Lower leg skin (tissue), 3 donors: ENCODE results near the gene NHERF1.

Experiments used
- POLR2A ChIP-seq, 2 donors: fragments of 450-650 bp; IDR thresholded peaks; one replicate each; pipeline ENCODE4 v1.6.1; 2016 to 2017; ENCODE audit warnings: antibody characterized with exemption in 2 of 2, mild to moderate bottlenecking in 1 of 2, moderate library complexity in 1 of 2
- TF ChIP-seq, protein P1 (sequence below), 3 donors: fragments of 450-650 bp; IDR thresholded peaks; one replicate each; pipeline ENCODE4 v1.5.1; 2016; ENCODE audit warnings: antibody characterized with exemption in 3 of 3, mild to moderate bottlenecking in 3 of 3, moderate library complexity in 2 of 3

DNA sequence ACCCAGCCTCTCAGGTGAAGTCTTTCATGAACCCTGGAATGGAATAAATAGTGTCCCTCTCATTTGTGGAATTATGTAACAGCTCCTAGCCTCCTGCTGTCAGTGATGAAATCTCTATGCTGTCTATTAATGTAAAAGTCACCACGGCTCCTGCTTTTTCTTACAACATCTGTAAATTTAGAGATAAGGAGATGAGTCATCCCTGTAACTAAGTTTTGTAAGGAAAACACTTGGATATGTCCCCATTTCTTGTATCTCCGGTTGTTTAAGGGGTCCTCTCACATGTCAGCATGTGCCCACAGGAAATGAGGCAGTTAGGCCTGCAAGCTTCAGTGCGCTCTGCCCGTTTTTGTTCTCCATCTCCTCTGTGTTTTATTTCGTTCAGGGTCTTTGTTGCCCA is 30.5 kb downstream of the NHERF1 start:
- TF ChIP-seq, protein P1, sequence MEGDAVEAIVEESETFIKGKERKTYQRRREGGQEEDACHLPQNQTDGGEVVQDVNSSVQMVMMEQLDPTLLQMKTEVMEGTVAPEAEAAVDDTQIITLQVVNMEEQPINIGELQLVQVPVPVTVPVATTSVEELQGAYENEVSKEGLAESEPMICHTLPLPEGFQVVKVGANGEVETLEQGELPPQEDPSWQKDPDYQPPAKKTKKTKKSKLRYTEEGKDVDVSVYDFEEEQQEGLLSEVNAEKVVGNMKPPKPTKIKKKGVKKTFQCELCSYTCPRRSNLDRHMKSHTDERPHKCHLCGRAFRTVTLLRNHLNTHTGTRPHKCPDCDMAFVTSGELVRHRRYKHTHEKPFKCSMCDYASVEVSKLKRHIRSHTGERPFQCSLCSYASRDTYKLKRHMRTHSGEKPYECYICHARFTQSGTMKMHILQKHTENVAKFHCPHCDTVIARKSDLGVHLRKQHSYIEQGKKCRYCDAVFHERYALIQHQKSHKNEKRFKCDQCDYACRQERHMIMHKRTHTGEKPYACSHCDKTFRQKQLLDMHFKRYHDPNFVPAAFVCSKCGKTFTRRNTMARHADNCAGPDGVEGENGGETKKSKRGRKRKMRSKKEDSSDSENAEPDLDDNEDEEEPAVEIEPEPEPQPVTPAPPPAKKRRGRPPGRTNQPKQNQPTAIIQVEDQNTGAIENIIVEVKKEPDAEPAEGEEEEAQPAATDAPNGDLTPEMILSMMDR (IDR thresholded peaks at IDR 0.05): no peak
- TF ChIP-seq POLR2A (IDR thresholded peaks at IDR 0.05): no peak
